A673 (cell line): ENCODE measurements around the gene TNRC6A. TPM values are rescaled to one million over a fixed set of nuclear protein-coding genes. Genes with fewer than 3 reads are reported as not detected.

Experiments used
- BruUV-seq: library from RNA; stranded (reverse); fragments of 400-500 nt; replicated peaks from 2 replicates; lab custom pipeline; 2021; lab: Mats Ljungman, UMichigan
- CTCF ChIA-PET: fragments of 300-600 bp; sonication (Branson Sonifier 250); formaldehyde crosslinking; loops from one replicate; lab custom pipeline; 2022; ENCODE audit warnings: antibody characterized with exemption; lab: Charles Lee
- POLR2A ChIA-PET: fragments of 300-600 bp; sonication (Branson Sonifier 250); formaldehyde crosslinking; loops from one replicate; lab custom pipeline; 2022; ENCODE audit warnings: antibody characterized with exemption; ENCODE audit not compliant: low non-redundant PET; lab: Charles Lee
- DNase-seq: peaks from one replicate; pipeline ENCODE4 v3.0.0-alpha.2; 2015; ENCODE audit warnings: low spot score
- H3K27ac ChIP-seq: fragments of 200-600 bp; sonication (generic); 2 replicates; pipeline ENCODE4 v1.5.1; 2016; ENCODE audit warnings: mixed run types, low read depth, mild to moderate bottlenecking, mixed read lengths, antibody characterized with exemption, low read length; ENCODE audit not compliant: poor library complexity, severe bottlenecking
- H3K27me3 ChIP-seq: fragments of 200-600 bp; sonication (generic); replicated peaks from 2 replicates; pipeline ENCODE4 v1.6.1; 2017; ENCODE audit warnings: mixed run types, low read depth, mild to moderate bottlenecking, mixed read lengths, antibody characterized with exemption, low read length; ENCODE audit not compliant: insufficient read depth, poor library complexity
- H3K36me3 ChIP-seq: fragments of 200-600 bp; sonication (generic); 2 replicates; pipeline ENCODE4 v1.6.1; 2016; ENCODE audit warnings: mixed run types, mild to moderate bottlenecking, mixed read lengths, antibody characterized with exemption, low read length; ENCODE audit not compliant: insufficient read depth, poor library complexity, severe bottlenecking
- H3K4me1 ChIP-seq: fragments of 200-600 bp; sonication (generic); 2 replicates; pipeline ENCODE4 v1.6.1; 2017; ENCODE audit warnings: mixed run types, mild to moderate bottlenecking, mixed read lengths, antibody characterized with exemption, low read length; ENCODE audit not compliant: insufficient read depth, poor library complexity, severe bottlenecking
- H3K4me3 ChIP-seq: fragments of 200-600 bp; sonication (generic); 2 replicates; pipeline ENCODE4 v1.5.1; 2016; ENCODE audit warnings: low read depth, mixed run types, mild to moderate bottlenecking, mixed read lengths, low read length; ENCODE audit not compliant: poor library complexity, severe bottlenecking
- H3K9me3 ChIP-seq: fragments of 200-600 bp; sonication (generic); 2 replicates; pipeline ENCODE4 v1.6.1; 2016; ENCODE audit warnings: mixed run types, low read depth, mild to moderate bottlenecking, mixed read lengths, antibody characterized with exemption, low read length; ENCODE audit not compliant: poor library complexity, severe bottlenecking
- EZH2 ChIP-seq: fragments of 200-600 bp; sonication (generic); IDR thresholded peaks from 2 replicates; pipeline ENCODE4 v1.6.1; 2017; ENCODE audit warnings: borderline replicate concordance, low read depth, mild to moderate bottlenecking, mixed read lengths, antibody characterized with exemption, low read length; ENCODE audit not compliant: poor library complexity, severe bottlenecking
- intact Hi-C: fragments of 100-400 bp; cut with micrococcal nuclease; formaldehyde crosslinking; loops from one replicate; pipeline ENCODE4 v1.10.0; 2022; ENCODE audit not compliant: unreplicated experiment
- total RNA-seq: library from RNA; stranded (reverse); gene quantifications from 2 replicates; pipeline ENCODE4 v1.2.3, GENCODE V29; 2021
- TF ChIP-seq, protein P1 (sequence below): fragments of 300-800, 200-600 bp; sonication (generic); conservative IDR thresholded peaks from 2 replicates; pipeline ENCODE4 v1.5.1; 2017; ENCODE audit warnings: low read depth, mild to moderate bottlenecking, antibody characterized with exemption, low read length, moderate library complexity, mixed read lengths

Gene TNRC6A
- total RNA-seq, 1 experiment from 2014 or later, result 90.8 TPM

DNA sequence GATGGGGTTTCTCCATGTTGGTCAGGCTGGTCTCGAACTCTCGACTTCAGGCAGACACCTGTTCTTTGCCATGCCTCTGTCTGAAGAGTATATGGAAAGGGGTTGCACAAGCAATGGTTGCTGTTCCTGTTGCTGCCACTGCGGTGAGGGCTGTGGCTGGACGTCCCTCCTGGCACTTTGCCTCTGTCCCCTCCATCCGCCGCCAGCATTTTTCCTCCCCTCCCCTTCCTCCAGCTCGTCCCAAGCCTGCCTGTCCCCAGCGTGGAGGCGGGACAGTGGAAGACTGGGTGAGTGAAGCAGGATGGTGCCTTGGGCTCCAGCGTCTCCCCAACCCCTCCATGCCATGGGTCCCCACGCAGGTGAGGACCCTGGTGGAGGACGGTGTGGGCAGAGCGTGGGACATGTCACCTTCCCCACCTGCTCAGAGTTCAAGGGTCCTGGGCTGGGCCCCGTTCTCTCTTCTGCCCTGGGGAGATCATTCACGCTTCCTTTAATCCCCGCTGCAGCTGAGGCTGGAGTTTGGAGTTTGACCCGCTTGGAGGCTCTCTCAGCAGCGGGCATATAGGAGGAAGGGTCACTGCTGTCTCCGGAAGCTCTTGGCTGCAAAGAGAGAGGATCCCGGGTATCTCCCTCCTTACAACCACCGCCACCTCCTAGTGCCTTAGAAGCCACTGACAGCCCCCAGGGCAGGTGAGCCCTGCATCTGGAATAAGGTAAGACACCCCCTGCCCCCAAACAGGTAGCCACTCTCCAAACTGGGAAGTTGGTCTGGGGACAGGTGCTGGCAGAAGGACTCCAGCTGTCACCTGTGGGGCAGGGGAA is 116.5 kb downstream of the TNRC6A start, which contains the start of gene SLC5A11:
Gene SLC5A11 (plus strand): TSS at position 238 of the 822 bp plus-strand sequence. CDS start 12,681 bp downstream, outside the sequence.
- H3K4me3 ChIP-seq, result no peak within 1 kb of the TSS
- no peak for DNase-seq
- H3K27ac ChIP-seq, result no peak within 1 kb of the TSS
- H3K9me3 ChIP-seq, result no peaks in the 10 kb centered on the region
- TF ChIP-seq EZH2, result no peak
- TF ChIP-seq, protein P1, sequence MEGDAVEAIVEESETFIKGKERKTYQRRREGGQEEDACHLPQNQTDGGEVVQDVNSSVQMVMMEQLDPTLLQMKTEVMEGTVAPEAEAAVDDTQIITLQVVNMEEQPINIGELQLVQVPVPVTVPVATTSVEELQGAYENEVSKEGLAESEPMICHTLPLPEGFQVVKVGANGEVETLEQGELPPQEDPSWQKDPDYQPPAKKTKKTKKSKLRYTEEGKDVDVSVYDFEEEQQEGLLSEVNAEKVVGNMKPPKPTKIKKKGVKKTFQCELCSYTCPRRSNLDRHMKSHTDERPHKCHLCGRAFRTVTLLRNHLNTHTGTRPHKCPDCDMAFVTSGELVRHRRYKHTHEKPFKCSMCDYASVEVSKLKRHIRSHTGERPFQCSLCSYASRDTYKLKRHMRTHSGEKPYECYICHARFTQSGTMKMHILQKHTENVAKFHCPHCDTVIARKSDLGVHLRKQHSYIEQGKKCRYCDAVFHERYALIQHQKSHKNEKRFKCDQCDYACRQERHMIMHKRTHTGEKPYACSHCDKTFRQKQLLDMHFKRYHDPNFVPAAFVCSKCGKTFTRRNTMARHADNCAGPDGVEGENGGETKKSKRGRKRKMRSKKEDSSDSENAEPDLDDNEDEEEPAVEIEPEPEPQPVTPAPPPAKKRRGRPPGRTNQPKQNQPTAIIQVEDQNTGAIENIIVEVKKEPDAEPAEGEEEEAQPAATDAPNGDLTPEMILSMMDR, result no peak
- BruUV-seq, result no TSS peak
- intact Hi-C loops, result no loop called here
- ChIA-PET CTCF (interaction anchor here (0.6 kb wide), 1 partner anchor 8 kb away, joined by 3 read pairs; no protein-coding TSS in a partner anchor), POLR2A (no interaction called here)
- no peaks in the 10 kb centered on the region for H3K4me1 ChIP-seq
- no peaks in the 10 kb centered on the region for H3K27me3 ChIP-seq
- no peaks in the 10 kb centered on the region for H3K36me3 ChIP-seq

DNA sequence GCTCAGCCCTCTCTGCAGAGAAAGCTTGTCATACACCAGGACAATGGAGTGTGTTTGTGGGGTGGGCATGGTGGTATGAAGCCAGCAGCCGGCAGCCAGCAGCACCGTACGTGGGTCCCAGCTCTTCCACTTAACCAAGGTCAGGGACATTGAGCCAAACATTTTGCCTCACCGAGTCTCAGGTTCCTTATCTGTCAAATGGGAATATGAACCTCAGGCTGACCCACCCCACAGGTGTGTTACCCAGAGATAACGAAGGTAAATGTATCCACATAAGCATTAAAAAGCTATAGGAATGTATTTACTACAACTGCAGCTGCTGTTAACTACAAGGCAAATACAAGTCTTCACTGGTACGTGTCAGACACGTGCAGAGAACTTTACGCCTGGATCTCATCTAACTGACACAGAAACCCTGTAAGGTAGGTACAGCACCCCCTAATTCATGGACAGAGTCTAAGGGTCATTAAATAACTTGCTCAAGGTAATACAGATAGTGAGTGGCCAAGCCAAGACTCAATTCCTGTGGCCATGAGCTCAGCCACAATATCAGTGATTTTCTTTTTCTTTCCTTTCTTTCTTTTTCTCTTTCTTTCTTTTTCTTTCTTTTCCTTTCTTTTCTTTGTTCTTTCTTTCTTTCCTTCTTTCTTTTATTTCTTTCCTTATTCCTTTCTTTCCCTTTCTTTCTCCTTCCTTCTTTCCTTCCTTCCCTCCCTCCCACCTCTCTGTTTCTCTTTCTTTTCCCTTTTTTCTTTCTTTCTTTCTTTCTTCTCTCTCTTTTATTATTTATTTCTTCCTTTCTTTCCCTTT is 117.3 kb downstream of the TNRC6A start:
- no TSS peak for BruUV-seq

DNA sequence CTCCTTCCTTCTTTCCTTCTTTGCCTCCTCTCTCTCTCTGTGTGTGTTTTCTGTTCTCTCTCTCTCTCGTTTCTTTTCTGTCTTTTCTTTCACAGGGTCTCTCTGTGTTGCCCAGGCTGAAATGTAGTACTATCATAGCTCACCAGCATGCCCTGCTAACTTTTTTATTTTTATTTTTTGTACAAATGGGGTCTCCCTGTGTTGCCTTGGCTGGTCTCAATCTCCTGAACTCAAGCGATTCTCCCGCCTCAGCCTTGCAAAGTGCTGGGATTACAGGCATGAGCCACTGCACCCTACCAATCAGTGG is 117.9 kb downstream of the TNRC6A start:
- H3K36me3 ChIP-seq, result no peaks in the 10 kb centered on the region
- ChIA-PET POLR2A (no interaction called here), CTCF (no interaction called here)
- no peaks in the 10 kb centered on the region for H3K27me3 ChIP-seq
- TF ChIP-seq, protein P1, result no peak
- no peak for TF ChIP-seq EZH2
- H3K4me3 ChIP-seq, result no peak overlapping the region
- no peak for DNase-seq
- H3K27ac ChIP-seq, result no peak overlapping the region
- H3K9me3 ChIP-seq, result no peaks in the 10 kb centered on the region
- no TSS peak for BruUV-seq
- no peaks in the 10 kb centered on the region for H3K4me1 ChIP-seq
- intact Hi-C loops, result no loop called here

More for the DNA sequence above, 117.3 kb downstream of the TNRC6A start:
- no peak for TF ChIP-seq EZH2
- no peaks in the 10 kb centered on the region for H3K9me3 ChIP-seq
- H3K27me3 ChIP-seq, result no peaks in the 10 kb centered on the region
- H3K36me3 ChIP-seq, result no peaks in the 10 kb centered on the region
- DNase-seq, result no peak
- ChIA-PET POLR2A (no interaction called here), CTCF (no interaction called here)
- no peak overlapping the region for H3K4me3 ChIP-seq
- intact Hi-C loops, result no loop called here
- no peak overlapping the region for H3K27ac ChIP-seq
- H3K4me1 ChIP-seq, result no peaks in the 10 kb centered on the region
